AG09319 (cell line): ENCODE results near the gene ELF2.
"Not testable (repeated sequence)": the region's sequence is repeated elsewhere in the genome, so short reads cannot be mapped to it uniquely, and the experiment has no call there.

ENCODE experiments used
- DNase-seq: peaks from one replicate; pipeline ENCODE4 v3.0.0-alpha.2; 2010; ENCODE audit warnings: low read depth; ENCODE audit errors: extremely low read depth
- TF ChIP-seq, protein P1 (sequence below): IDR thresholded peaks from 2 replicates; pipeline ENCODE4 v1.5.1; 2011; ENCODE audit warnings: low read depth, mild to moderate bottlenecking, inconsistent platforms, low read length, moderate library complexity

The ELF2 gene

DNA sequence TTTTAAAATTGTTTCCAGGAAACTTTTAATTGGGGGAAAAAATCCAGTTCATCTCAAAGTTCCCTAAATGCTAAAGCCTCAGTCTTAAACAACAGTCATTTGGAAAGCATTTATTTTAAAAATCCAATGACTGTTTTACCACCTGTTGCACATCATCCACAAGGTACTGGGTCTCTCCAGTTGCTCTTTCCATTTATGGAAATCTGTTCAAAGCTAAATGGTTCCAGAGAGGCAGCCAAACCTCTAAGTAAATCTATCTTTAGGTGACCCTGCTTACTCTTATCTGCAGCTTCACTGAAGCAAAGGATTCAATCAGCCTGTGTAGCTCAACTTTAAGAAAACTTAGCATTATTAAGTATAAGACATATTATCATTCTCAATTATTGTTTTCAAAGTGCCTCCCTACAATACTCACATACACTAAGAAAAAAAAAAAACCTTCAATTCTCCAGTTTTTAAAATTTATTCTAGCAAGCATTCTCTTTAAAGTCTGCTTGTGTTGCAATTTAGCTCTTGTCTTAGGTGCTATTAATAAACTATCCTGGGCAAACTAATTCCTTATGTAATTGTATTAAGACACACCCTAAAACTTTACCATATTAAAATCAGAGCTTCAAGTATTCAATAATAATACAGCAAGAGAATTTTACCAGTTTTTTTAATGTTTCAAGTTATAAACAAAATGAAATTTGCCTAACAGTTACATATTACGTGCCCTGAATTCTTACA lies 100.8 kb downstream of the ELF2 start:
- TF ChIP-seq, protein P1, sequence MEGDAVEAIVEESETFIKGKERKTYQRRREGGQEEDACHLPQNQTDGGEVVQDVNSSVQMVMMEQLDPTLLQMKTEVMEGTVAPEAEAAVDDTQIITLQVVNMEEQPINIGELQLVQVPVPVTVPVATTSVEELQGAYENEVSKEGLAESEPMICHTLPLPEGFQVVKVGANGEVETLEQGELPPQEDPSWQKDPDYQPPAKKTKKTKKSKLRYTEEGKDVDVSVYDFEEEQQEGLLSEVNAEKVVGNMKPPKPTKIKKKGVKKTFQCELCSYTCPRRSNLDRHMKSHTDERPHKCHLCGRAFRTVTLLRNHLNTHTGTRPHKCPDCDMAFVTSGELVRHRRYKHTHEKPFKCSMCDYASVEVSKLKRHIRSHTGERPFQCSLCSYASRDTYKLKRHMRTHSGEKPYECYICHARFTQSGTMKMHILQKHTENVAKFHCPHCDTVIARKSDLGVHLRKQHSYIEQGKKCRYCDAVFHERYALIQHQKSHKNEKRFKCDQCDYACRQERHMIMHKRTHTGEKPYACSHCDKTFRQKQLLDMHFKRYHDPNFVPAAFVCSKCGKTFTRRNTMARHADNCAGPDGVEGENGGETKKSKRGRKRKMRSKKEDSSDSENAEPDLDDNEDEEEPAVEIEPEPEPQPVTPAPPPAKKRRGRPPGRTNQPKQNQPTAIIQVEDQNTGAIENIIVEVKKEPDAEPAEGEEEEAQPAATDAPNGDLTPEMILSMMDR = no peak

DNA sequence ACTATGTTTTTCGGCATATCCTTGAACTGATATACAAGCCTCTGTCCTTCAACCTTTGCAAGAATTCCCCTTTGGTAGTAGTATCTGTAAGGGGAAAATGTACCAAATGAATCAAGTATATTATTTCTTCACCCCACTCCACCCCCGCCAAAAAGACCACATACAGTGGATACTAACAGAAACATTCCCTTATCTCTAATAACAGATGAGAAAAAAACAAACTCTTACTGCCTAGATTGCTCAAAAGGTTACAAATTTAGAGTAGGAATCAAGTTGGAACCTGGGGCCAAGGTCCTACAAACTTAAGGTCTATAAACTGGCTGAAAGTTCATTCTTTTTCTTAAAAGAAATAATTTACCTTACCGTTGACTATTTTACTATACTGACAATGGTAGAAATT lies 116.4 kb downstream of the ELF2 start:
- no peak for DNase-seq
- TF ChIP-seq, protein P1 = no peak

More for the DNA sequence above, 100.8 kb downstream of the ELF2 start:
- DNase-seq = no peak

DNA sequence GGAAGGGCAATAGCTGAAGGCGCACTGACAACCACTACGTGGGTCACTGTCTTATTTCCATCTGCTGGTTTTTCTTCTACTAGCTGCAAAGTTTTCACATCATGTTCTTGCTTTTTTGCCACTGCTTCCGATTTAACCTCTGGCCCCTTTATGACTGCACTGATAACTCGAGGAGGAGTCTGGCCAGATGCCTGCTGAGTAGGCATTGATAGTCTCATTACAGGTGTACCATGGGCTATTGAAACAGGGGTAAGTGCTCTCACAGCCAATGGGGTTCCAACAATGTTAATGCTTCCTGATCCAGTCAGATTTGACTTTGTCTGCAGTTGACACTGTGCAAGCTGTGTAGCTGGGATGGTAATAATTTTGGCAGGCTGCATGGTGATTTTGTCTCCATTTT lies 118.0 kb downstream of the ELF2 start:
- DNase-seq = not testable (repeated sequence)

DNA sequence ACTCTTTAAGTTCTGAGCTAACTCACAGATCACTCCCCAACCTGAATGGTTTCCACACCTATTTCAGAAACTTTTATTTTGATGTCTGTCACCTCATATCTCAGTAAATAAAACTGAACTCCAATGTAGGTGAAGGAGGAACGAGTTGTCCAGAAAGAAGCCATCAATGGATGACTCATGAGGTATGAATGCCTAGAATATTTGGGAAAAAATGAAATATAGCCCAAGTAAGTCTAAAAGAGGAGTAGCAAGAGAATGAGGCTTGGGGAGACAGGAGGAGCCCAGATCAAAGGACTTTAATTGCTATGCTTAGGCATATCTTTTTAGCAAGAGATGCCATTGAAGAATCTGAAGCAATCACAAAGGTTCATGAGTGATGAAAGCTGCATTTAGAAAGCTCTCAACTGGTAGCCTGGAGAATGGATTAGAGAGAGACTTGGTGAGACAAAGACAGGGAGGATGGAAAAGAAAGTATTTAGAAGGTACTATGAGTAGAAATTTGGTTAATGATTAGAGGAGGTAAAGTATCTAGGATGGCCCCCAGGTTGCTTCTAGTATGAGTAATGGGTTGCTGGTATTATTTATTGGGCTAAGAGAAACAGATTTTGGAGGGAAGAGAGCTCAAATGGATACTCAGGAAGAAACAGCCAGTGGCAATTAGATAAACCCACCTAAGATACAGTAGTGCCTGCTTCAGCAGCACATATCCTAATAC lies 122.1 kb downstream of the ELF2 start:
- no peak for DNase-seq
- TF ChIP-seq, protein P1 = no peak

DNA sequence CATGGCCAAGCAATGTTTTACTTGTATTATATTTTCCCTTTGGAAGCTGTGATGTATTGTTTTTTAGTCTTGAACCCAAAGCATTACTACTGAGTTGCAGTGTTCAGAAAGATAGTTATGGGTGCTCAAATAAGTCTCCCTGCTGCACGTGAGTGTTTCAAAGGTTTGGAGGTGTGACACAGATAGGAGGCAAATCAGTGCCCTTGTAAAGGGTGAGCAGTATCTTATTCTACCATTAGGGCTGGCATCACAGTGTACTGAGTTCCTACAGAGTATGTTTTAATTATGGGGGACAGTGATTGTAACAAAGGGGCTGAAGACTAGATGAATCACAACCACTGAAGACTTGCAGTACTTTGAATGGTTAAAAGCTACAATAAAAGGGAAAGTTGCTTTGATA lies 123.1 kb downstream of the ELF2 start:
- TF ChIP-seq, protein P1 = no peak
- DNase-seq = no peak

DNA sequence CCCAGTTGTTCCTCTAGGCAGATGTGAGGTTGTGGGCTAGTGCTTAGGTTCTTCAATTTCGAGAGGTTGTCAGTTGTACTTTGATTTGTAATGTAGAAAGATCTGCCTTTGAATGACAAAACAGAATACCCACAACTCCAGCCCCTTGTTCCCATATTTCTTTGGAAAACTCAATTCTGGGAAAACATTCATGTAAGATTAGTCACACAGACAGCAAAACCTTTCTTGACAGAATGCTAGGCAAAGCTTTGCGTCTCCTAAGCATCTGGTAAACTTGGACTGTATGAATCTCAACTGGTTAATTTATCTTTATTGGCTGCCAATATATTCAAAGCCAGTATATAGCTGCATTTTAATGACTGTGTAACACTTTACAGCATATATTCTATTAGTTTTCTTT lies 126.6 kb downstream of the ELF2 start:
- TF ChIP-seq, protein P1 = no peak
- no peak for DNase-seq

DNA sequence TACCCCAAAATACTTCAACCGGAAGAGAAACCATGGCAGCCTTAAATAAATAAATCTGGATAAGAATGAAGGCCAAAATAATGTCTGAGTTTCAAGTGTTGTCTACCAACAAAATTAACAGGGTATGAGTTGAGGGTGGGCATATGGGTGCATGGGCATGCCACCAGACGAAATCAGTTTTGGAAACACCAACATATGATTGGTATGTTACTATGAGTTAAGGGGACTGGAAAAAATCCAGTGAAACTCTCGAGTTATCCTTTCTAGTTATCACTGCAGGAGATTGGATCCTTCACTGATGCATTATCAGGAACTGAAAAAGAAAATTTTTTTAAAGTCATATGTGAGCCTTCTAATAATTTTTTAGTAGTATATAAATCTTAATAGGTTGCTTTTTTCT lies 129.0 kb downstream of the ELF2 start:
- TF ChIP-seq, protein P1 = no peak
- no peak for DNase-seq
